ENCODE results near the gene VPS18.

- TF ChIP-seq EZH2phosphoT487 (IDR thresholded peaks at IDR 0.05; ENCODE audit: insufficient read depth, low read depth), result no peak
- TF ChIP-seq EZH2 (IDR thresholded peaks at IDR 0.05; ENCODE audit: insufficient read depth, poor library complexity, severe bottlenecking), result no peak
Observed at GRCh38 chr15:40846841-40847222, 47.4 kb upstream of the VPS18 start.

Data from GM23248 (cell line).